IMR-90 (cell line): Measurements from ENCODE around the gene TMC1. TPM values are rescaled to one million over a fixed set of nuclear protein-coding genes. Genes with fewer than 3 reads are reported as not detected.

Source experiments
- ATAC-seq: fragments of 200-7000 bp; cut with Tn5 transposase; 2 replicates; pipeline ENCODE4 v1.9.1; 2020; ENCODE audit warnings: low read depth, mild to moderate bottlenecking, moderate library complexity
- BruUV-seq: library from RNA; stranded (reverse); fragments of 400-500 nt; replicated peaks from 2 replicates; lab custom pipeline; 2021; lab: Mats Ljungman, UMichigan
- CTCF ChIA-PET: fragments of 300-600 bp; formaldehyde crosslinking; extraction: SDS; loops from one replicate; lab custom pipeline; 2021; ENCODE audit warnings: antibody characterized with exemption; lab: Yijun Ruan, JAX
- POLR2A ChIA-PET: fragments of 300-600 bp; sonication (Branson Sonifier 250); formaldehyde crosslinking; loops from one replicate; lab custom pipeline; 2022; ENCODE audit warnings: antibody characterized with exemption; ENCODE audit not compliant: unreplicated experiment; lab: Charles Lee
- DNase-seq: peaks from one replicate; pipeline ENCODE4 v3.0.0; 2013
- H2AFZ ChIP-seq: replicated peaks from 2 replicates; pipeline ENCODE3; 2013; ENCODE audit warnings: low read length, mild to moderate bottlenecking; ENCODE audit not compliant: poor library complexity
- H2AK5ac ChIP-seq: 2 replicates; pipeline ENCODE4 v1.6.1; 2013; ENCODE audit warnings: low read depth, low read length, inconsistent platforms
- H2AK9ac ChIP-seq: replicated peaks from 2 replicates; pipeline ENCODE3; 2013; ENCODE audit warnings: mild to moderate bottlenecking, low read depth, low read length, moderate library complexity; ENCODE audit not compliant: poor library complexity
- H2BK120ac ChIP-seq: 2 replicates; pipeline ENCODE4 v1.6.1; 2013; ENCODE audit warnings: low read depth, low read length, inconsistent platforms
- H2BK15ac ChIP-seq: 3 replicates; pipeline ENCODE4 v1.6.1; 2013; ENCODE audit warnings: low read depth, low read length, inconsistent platforms
- H2BK20ac ChIP-seq: 2 replicates; pipeline ENCODE4 v1.6.1; 2013; ENCODE audit warnings: low read depth, mild to moderate bottlenecking, inconsistent platforms, low read length, moderate library complexity
- H2BK5ac ChIP-seq: 2 replicates; pipeline ENCODE4 v1.6.1; 2013; ENCODE audit warnings: mild to moderate bottlenecking, low read depth, low read length, inconsistent platforms; ENCODE audit not compliant: poor library complexity, severe bottlenecking
- H3K14ac ChIP-seq: replicated peaks from 2 replicates; pipeline ENCODE4 v1.6.1; 2013; ENCODE audit warnings: low read depth, low read length, inconsistent platforms
- H3K18ac ChIP-seq: 2 replicates; pipeline ENCODE4 v1.6.1; 2013; ENCODE audit warnings: low read depth, low read length, control low read depth
- H3K23ac ChIP-seq: 2 replicates; pipeline ENCODE4 v1.6.1; 2013; ENCODE audit warnings: low read depth, low read length, inconsistent platforms
- H3K27ac ChIP-seq: 2 replicates; pipeline ENCODE4 v1.5.1; 2013; ENCODE audit warnings: mild to moderate bottlenecking, control low read depth, low read length; ENCODE audit not compliant: insufficient read depth
- H3K27me3 ChIP-seq: 2 replicates; pipeline ENCODE4 v1.6.1; 2013; ENCODE audit warnings: low read length; ENCODE audit not compliant: control insufficient read depth, insufficient read depth
- H3K36me3 ChIP-seq: 2 replicates; pipeline ENCODE4 v1.6.1; 2013; ENCODE audit warnings: low read length, mixed read lengths; ENCODE audit not compliant: control insufficient read depth, insufficient read depth
- H3K4ac ChIP-seq: 2 replicates; pipeline ENCODE4 v1.6.1; 2013; ENCODE audit warnings: low read depth, low read length, inconsistent platforms
- H3K4me1 ChIP-seq: 2 replicates; pipeline ENCODE4 v1.6.1; 2013; ENCODE audit warnings: low read length, mixed read lengths; ENCODE audit not compliant: control insufficient read depth, insufficient read depth
- H3K4me2 ChIP-seq: 2 replicates; pipeline ENCODE4 v1.6.1; 2013; ENCODE audit warnings: low read depth, mild to moderate bottlenecking, control low read depth, low read length, moderate library complexity
- H3K4me3 ChIP-seq: 2 replicates; pipeline ENCODE4 v1.5.1; 2013; ENCODE audit warnings: low read depth, mild to moderate bottlenecking, control low read depth, low read length, moderate library complexity; ENCODE audit not compliant: insufficient read depth
- H3K56ac ChIP-seq: 2 replicates; pipeline ENCODE4 v1.6.1; 2013; ENCODE audit warnings: low read length, inconsistent platforms; ENCODE audit not compliant: insufficient read depth; ENCODE audit errors: extremely low read depth
- H3K79me1 ChIP-seq, 2 experiments: 2 replicates each; pipeline ENCODE4 v1.6.1; 2013; ENCODE audit warnings: low read length in 2 of 2, inconsistent platforms in 1 of 2, low read depth in 1 of 2
- H3K9ac ChIP-seq: 2 replicates; pipeline ENCODE4 v1.6.1; 2013; ENCODE audit warnings: low read depth, low read length, control low read depth
- H3K9me1 ChIP-seq: 2 replicates; pipeline ENCODE4 v1.6.1; 2013; ENCODE audit warnings: low read length, inconsistent platforms; ENCODE audit not compliant: insufficient read depth
- H3K9me3 ChIP-seq: 2 replicates; pipeline ENCODE4 v1.6.1; 2013; ENCODE audit warnings: low read length; ENCODE audit not compliant: control insufficient read depth, insufficient read depth
- H4K20me1 ChIP-seq: 2 replicates; pipeline ENCODE4 v1.6.1; 2013; ENCODE audit warnings: low read length, inconsistent platforms; ENCODE audit not compliant: insufficient read depth
- H4K5ac ChIP-seq: 2 replicates; pipeline ENCODE4 v1.6.1; 2013; ENCODE audit warnings: mild to moderate bottlenecking, low read depth, low read length, control low read depth
- H4K8ac ChIP-seq, 2 experiments: 2 replicates each; pipeline ENCODE4 v1.6.1; 2013; ENCODE audit warnings: low read depth in 2 of 2, low read length in 2 of 2, control low read depth in 1 of 2, inconsistent platforms in 1 of 2
- H4K91ac ChIP-seq: 2 replicates; pipeline ENCODE4 v1.6.1; 2013; ENCODE audit warnings: low read depth, low read length, inconsistent platforms; ENCODE audit not compliant: insufficient read depth
- BHLHE40 ChIP-seq: fragments of 150-350 bp; IDR thresholded peaks from 2 replicates; pipeline ENCODE4 v1.6.1; 2016; ENCODE audit warnings: mild to moderate bottlenecking, low read depth, low read length
- CEBPB ChIP-seq: IDR thresholded peaks from 2 replicates; pipeline ENCODE4 v1.6.1; 2012; ENCODE audit warnings: low read depth, low read length, improper control_type of control experiment
- CHD1 ChIP-seq: IDR thresholded peaks from 2 replicates; pipeline ENCODE4 v1.6.1; 2012; ENCODE audit warnings: low read depth, low read length, improper control_type of control experiment
- ELK1 ChIP-seq: fragments of 150-350 bp; IDR thresholded peaks from 2 replicates; pipeline ENCODE4 v1.6.1; 2016; ENCODE audit warnings: low read depth, mild to moderate bottlenecking, low read length, moderate library complexity, borderline replicate concordance
- FOS ChIP-seq: fragments of 150-350 bp; IDR thresholded peaks from 2 replicates; pipeline ENCODE4 v1.6.1; 2016; ENCODE audit warnings: low read depth, low read length
- MAFK ChIP-seq: IDR thresholded peaks from 2 replicates; pipeline ENCODE4 v1.6.1; 2012; ENCODE audit warnings: low read depth, low read length, improper control_type of control experiment
- MAZ ChIP-seq: IDR thresholded peaks from 2 replicates; pipeline ENCODE4 v1.6.1; 2012; ENCODE audit warnings: low read depth, mild to moderate bottlenecking, low read length, improper control_type of control experiment, moderate library complexity, borderline replicate concordance
- MXI1 ChIP-seq: IDR thresholded peaks from 2 replicates; pipeline ENCODE4 v1.6.1; 2012; ENCODE audit warnings: low read depth, mild to moderate bottlenecking, low read length, moderate library complexity, borderline replicate concordance
- NFE2L2 ChIP-seq: fragments of 150-350 bp; IDR thresholded peaks from 2 replicates; pipeline ENCODE4 v1.6.1; 2016; ENCODE audit warnings: low read depth, mild to moderate bottlenecking, low read length
- RAD21 ChIP-seq: IDR thresholded peaks from 2 replicates; pipeline ENCODE4 v1.6.1; 2012; ENCODE audit warnings: low read length, improper control_type of control experiment
- RCOR1 ChIP-seq: IDR thresholded peaks from 2 replicates; pipeline ENCODE4 v1.6.1; 2012; ENCODE audit warnings: mild to moderate bottlenecking, low read length, improper control_type of control experiment; ENCODE audit not compliant: insufficient replicate concordance
- RFX5 ChIP-seq: IDR thresholded peaks from 2 replicates; pipeline ENCODE4 v1.8.0; 2012; ENCODE audit warnings: low read depth, mild to moderate bottlenecking, low read length, moderate library complexity
- SMC3 ChIP-seq: fragments of 150-350 bp; IDR thresholded peaks from 2 replicates; pipeline ENCODE4 v1.6.1; 2016; ENCODE audit warnings: low read depth, mild to moderate bottlenecking, antibody characterized with exemption, low read length, moderate library complexity
- USF2 ChIP-seq: fragments of 150-350 bp; IDR thresholded peaks from 2 replicates; pipeline ENCODE4 v1.6.1; 2017; ENCODE audit warnings: mild to moderate bottlenecking, antibody characterized with exemption, low read length, low read depth
- WGBS, 2 experiments: methylation state at CpG; one replicate each; pipeline versions ENCODE4 v1.1.5 to v1.1.7; 2013; ENCODE audit warnings: missing lambda C conversion rate in 2 of 2; ENCODE audit not compliant: insufficient read length in 1 of 2; ENCODE audit errors: extremely low coverage in 2 of 2; 5-methylcytosine and 5-hydroxymethylcytosine counted together
- dilution Hi-C: fragments of 300-500 bp; cut with HindIII; formaldehyde crosslinking; loops from one replicate; pipeline ENCODE4 v1.14.3; 2018; ENCODE audit warnings: low sequenced_read_pairs; ENCODE audit not compliant: unreplicated experiment
- in situ Hi-C: fragments of 300-500 bp; cut with MboI; formaldehyde crosslinking; loops from 3 replicates; pipeline ENCODE4 v1.14.3; 2019; ENCODE audit warnings: low sequenced_read_pairs, inconsistent platforms, mixed read lengths
- intact Hi-C: fragments of 100-400 bp; cut with micrococcal nuclease; formaldehyde crosslinking; loops from 2 replicates; pipeline ENCODE4 v1.10.0; 2022
- polyA plus RNA-seq, 3 experiments: library from polyadenylated mRNA; depleted of rRNA; stranded (reverse); fragments of >200 nt; gene quantifications; 2 replicates each; pipeline ENCODE4 v1.2.3, GENCODE V29; 2012; ENCODE audit warnings: low replicate concordance in 1 of 3
- total RNA-seq: library from RNA; depleted of rRNA; stranded (reverse); fragments of >200 nt; gene quantifications from 2 replicates; pipeline ENCODE4 v1.2.3, GENCODE V29; 2012

The TMC1 gene
- total and polyA plus RNA-seq, 2 of the 4 experiments (the other 2 are of a cell fraction): not detected

GRCh38 chr9:72564479-72565281 is 43.3 kb downstream of the TMC1 start (continued):
- TF ChIP-seq NFE2L2: no peak

- H3K4ac ChIP-seq: no peak overlapping the region
- dilution Hi-C loops: no loop called here
- no peak overlapping the region for H2AK5ac ChIP-seq
- no peaks in the 10 kb centered on the region for H3K27me3 ChIP-seq
- DNase-seq (no peak), ATAC-seq (no peak)
- no peak overlapping the region for H3K14ac ChIP-seq
- no peaks in the 10 kb centered on the region for H3K9me3 ChIP-seq
- H2BK15ac ChIP-seq: no peak overlapping the region
- H3K9ac ChIP-seq: no peak overlapping the region
- H4K8ac ChIP-seq: no peak overlapping the region
- H3K9me1 ChIP-seq: no peaks in the 10 kb centered on the region
- H3K18ac ChIP-seq: no peak overlapping the region
- CTCF ChIA-PET: no interaction called here
- H2AK9ac ChIP-seq: no peak overlapping the region
- no peaks in the 10 kb centered on the region for H3K4me1 ChIP-seq
- 100% methylated on average over 4 of the region's 7 CpGs; no CpG with 5 or more reads in 1 of the 2 experiments for WGBS, 2 experiments
- H3K36me3 ChIP-seq: no peaks in the 10 kb centered on the region
- H3K4me2 ChIP-seq: no peak overlapping the region
- no peak overlapping the region for H4K5ac ChIP-seq
- no peak overlapping the region for H2BK5ac ChIP-seq
- no peak overlapping the region for H2BK120ac ChIP-seq
- H3K79me1 ChIP-seq: no peaks in the 10 kb centered on the region
- no peak overlapping the region for H3K27ac ChIP-seq
- no peak overlapping the region for H3K23ac ChIP-seq
- in situ Hi-C loops: loop anchor here (25.0 kb wide), 1 partner anchor 828 kb away; no protein-coding TSS in a partner anchor
- H3K56ac ChIP-seq: no peak overlapping the region
- POLR2A ChIA-PET: no interaction called here
- no TSS peak for BruUV-seq
- no peak overlapping the region for H4K91ac ChIP-seq
- no peak overlapping the region for H3K4me3 ChIP-seq
- no peak overlapping the region for H2BK20ac ChIP-seq
- H4K20me1 ChIP-seq: no peaks in the 10 kb centered on the region
- H2AFZ ChIP-seq: no peak overlapping the region
- intact Hi-C loops: no loop called here
- no peak for TF ChIP-seq SMC3
- no peak for TF ChIP-seq MXI1
- no peak for TF ChIP-seq MAZ
- TF ChIP-seq RFX5: no peak
- no peak for TF ChIP-seq BHLHE40
- TF ChIP-seq ELK1: no peak
- TF ChIP-seq CHD1: no peak
- no peak for TF ChIP-seq MAFK
- no peak for TF ChIP-seq RAD21
- TF ChIP-seq CEBPB: no peak
- TF ChIP-seq FOS: no peak
- TF ChIP-seq RCOR1: no peak
- TF ChIP-seq USF2: no peak
Measured at GRCh38 chr9:72565535-72565934, 44.1 kb downstream of the TMC1 start.
